Peyer's patch (tissue), 4 donors: Measurements from ENCODE around the gene TRIM25. TPM values are rescaled to one million over a fixed set of nuclear protein-coding genes. Genes with fewer than 3 reads are reported as not detected.

ENCODE experiments used
- DNase-seq, 3 donors: peaks; one replicate each; pipeline ENCODE4 v3.0.0-alpha.2; 2017 to 2019
- H3K27ac ChIP-seq, 4 donors: fragments of 200-600 bp; sonication (generic); one replicate each; pipeline ENCODE4 v1.5.1; 2016 to 2019
- H3K27me3 ChIP-seq, 2 donors: fragments of 200-600 bp; sonication (generic); one replicate each; pipeline ENCODE4 v1.5.1; 2019
- H3K36me3 ChIP-seq, 3 donors: fragments of 200-600 bp; sonication (generic); one replicate each; pipeline ENCODE4 v1.5.1; 2016 to 2019
- H3K4me1 ChIP-seq, 4 donors: fragments of 200-600 bp; sonication (generic); one replicate each; pipeline ENCODE4 v1.5.1; 2016 to 2019
- H3K4me3 ChIP-seq, 4 donors: fragments of 200-600 bp; sonication (generic); 1 replicate in 3 of 4; 2 replicates in 1 of 4; pipeline ENCODE4 v1.5.1; 2016 to 2019; ENCODE audit warnings: mild to moderate bottlenecking in 1 of 4
- H3K9me3 ChIP-seq, 4 donors: fragments of 200-600 bp; sonication (generic); one replicate each; pipeline ENCODE4 v1.5.1; 2016 to 2019; ENCODE audit warnings: mild to moderate bottlenecking in 1 of 4
- CTCF ChIP-seq, 6 experiments: fragments of 450-650 bp in 4 of 6; fragments of 200-600 bp in 2 of 6; sonication (generic) in 1 of 6; IDR thresholded peaks; one replicate each; pipeline ENCODE4 v1.5.1; 2017 to 2019; ENCODE audit warnings: antibody characterized with exemption in 6 of 6, mild to moderate bottlenecking in 3 of 6, moderate library complexity in 1 of 6
- POLR2A ChIP-seq, 2 donors: fragments of 450-650 bp; IDR thresholded peaks; one replicate each; pipeline ENCODE4 v1.5.1; 2017; ENCODE audit warnings: antibody characterized with exemption in 2 of 2, mild to moderate bottlenecking in 2 of 2, moderate library complexity in 2 of 2
- total RNA-seq, 4 donors: library from RNA; depleted of rRNA; stranded (reverse); fragments of >200 nt; gene quantifications; one replicate each; pipeline ENCODE4 v1.1.0, GENCODE V29; 2016

The TRIM25 gene
- total RNA-seq, 4 donors from 2014 or later = 87.0 to 344 (median 119) TPM

- TF ChIP-seq POLR2A (IDR thresholded peaks at IDR 0.05) (no peak), CTCF (IDR thresholded peaks at IDR 0.05) (no peak)
- H3K27me3 ChIP-seq = no peaks in the 10 kb centered on the region
- no peak overlapping the region for H3K4me3 ChIP-seq
- no peak overlapping the region for H3K27ac ChIP-seq
- H3K4me1 ChIP-seq = no peaks in the 10 kb centered on the region
- DNase-seq = no peak
- peaks cover 0 to 10% (median 0%) of the 10 kb centered on the region in 3 donors for H3K36me3 ChIP-seq
- H3K9me3 ChIP-seq = no peaks in the 10 kb centered on the region
These were observed 17.0 kb upstream of the TRIM25 start for GRCh38 chr17:56930739-56931337.

- Histone ChIP-seq H3K27me3 (no peaks in the 10 kb centered on the region), H3K4me3 (no peak overlapping the region)
- no peak for DNase-seq
These were observed 15.6 kb upstream of the TRIM25 start for GRCh38 chr17:56929362-56929969.

GRCh38 chr17:56928586-56928985 is 14.7 kb upstream of the TRIM25 start:
- Histone ChIP-seq H3K36me3 (no peaks in the 10 kb centered on the region), H3K9me3 (no peaks in the 10 kb centered on the region), H3K4me3 (no peak overlapping the region), H3K27me3 (no peaks in the 10 kb centered on the region), H3K4me1 (no peaks in the 10 kb centered on the region), H3K27ac (no peak overlapping the region)
- TF ChIP-seq POLR2A (IDR thresholded peaks at IDR 0.05) = no peak
- no peak for TF ChIP-seq CTCF (IDR thresholded peaks at IDR 0.05)
- DNase-seq = no peak

More at GRCh38 chr17:56929362-56929969, 15.6 kb upstream of the TRIM25 start:
- TF ChIP-seq POLR2A (IDR thresholded peaks at IDR 0.05) (no peak), CTCF (IDR thresholded peaks at IDR 0.05) (no peak)
- H3K36me3 ChIP-seq = peaks cover 0 to 4% (median 0%) of the 10 kb centered on the region in 3 donors
- H3K9me3 ChIP-seq = no peaks in the 10 kb centered on the region
- no peak overlapping the region for H3K27ac ChIP-seq
- H3K4me1 ChIP-seq = no peaks in the 10 kb centered on the region

GRCh38 chr17:56926704-56927103 is 12.9 kb upstream of the TRIM25 start:
- Histone ChIP-seq H3K9me3 (no peaks in the 10 kb centered on the region), H3K27me3 (no peaks in the 10 kb centered on the region), H3K36me3 (no peaks in the 10 kb centered on the region), H3K27ac (no peak overlapping the region), H3K4me1 (no peaks in the 10 kb centered on the region), H3K4me3 (no peak overlapping the region)
- TF ChIP-seq CTCF (IDR thresholded peaks at IDR 0.05) (no peak), POLR2A (IDR thresholded peaks at IDR 0.05) (no peak)
- no peak for DNase-seq

GRCh38 chr17:56926270-56926669 is 12.4 kb upstream of the TRIM25 start:
- Histone ChIP-seq H3K36me3 (no peaks in the 10 kb centered on the region), H3K27ac (no peak overlapping the region), H3K4me3 (no peak overlapping the region), H3K9me3 (no peaks in the 10 kb centered on the region), H3K4me1 (no peaks in the 10 kb centered on the region), H3K27me3 (no peaks in the 10 kb centered on the region)
- DNase-seq = no peak
- TF ChIP-seq POLR2A (IDR thresholded peaks at IDR 0.05) (no peak), CTCF (IDR thresholded peaks at IDR 0.05) (no peak)
